Brain microvascular endothelial cell (primary cell): Measurements from ENCODE around the gene PLA2G2F.

Experiments used
- DNase-seq: peaks from one replicate; pipeline ENCODE4 v3.0.0-alpha.2; 2020
- H3K27ac ChIP-seq: fragments of 250-450 bp; sonication (Bioruptor Pico); 2 replicates; pipeline ENCODE4 v1.5.1; 2020; ENCODE audit warnings: mild to moderate bottlenecking, moderate library complexity
- H3K27me3 ChIP-seq: fragments of 250-450 bp; sonication (Bioruptor Pico); replicated peaks from 2 replicates; pipeline ENCODE4 v1.5.1; 2020; ENCODE audit warnings: mild to moderate bottlenecking
- H3K36me3 ChIP-seq: fragments of 250-450 bp; sonication (Bioruptor Pico); replicated peaks from 2 replicates; pipeline ENCODE4 v1.5.1; 2020; ENCODE audit warnings: mild to moderate bottlenecking
- H3K4me3 ChIP-seq: 2 replicates; pipeline ENCODE4 v1.5.1; 2011; ENCODE audit warnings: low read depth, mild to moderate bottlenecking, control low read depth, low read length, moderate library complexity
- CTCF ChIP-seq: IDR thresholded peaks from 2 replicates; pipeline ENCODE4 v1.5.1; 2011; ENCODE audit warnings: low read depth, mild to moderate bottlenecking, moderate library complexity, low read length, control low read depth, inconsistent platforms; ENCODE audit errors: missing control alignments
- in situ Hi-C: cut with HindIII; loops from 2 replicates; pipeline ENCODE4 v1.10.0; 2017; ENCODE audit warnings: low sequenced_read_pairs, low pct_ligation_motif_present

The PLA2G2F gene

GRCh38 chr1:20169932-20170331 lies 30.8 kb downstream of the PLA2G2F start:
- no peak for TF ChIP-seq CTCF
- H3K36me3 ChIP-seq = no peaks in the 10 kb centered on the region
- peaks cover 5% of the 10 kb centered on the region for H3K27me3 ChIP-seq
- in situ Hi-C loops = no loop called here
- no peak for DNase-seq
- H3K4me3 ChIP-seq = no peak overlapping the region
- H3K27ac ChIP-seq = no peak overlapping the region

- no peak for DNase-seq
- no peak overlapping the region for H3K27ac ChIP-seq
- in situ Hi-C loops = no loop called here
- no peaks in the 10 kb centered on the region for H3K27me3 ChIP-seq
- no peaks in the 10 kb centered on the region for H3K36me3 ChIP-seq
- TF ChIP-seq CTCF = no peak
- H3K4me3 ChIP-seq = no peak overlapping the region
Measured at GRCh38 chr1:20172033-20172590, 33.0 kb downstream of the PLA2G2F start.

DNA sequence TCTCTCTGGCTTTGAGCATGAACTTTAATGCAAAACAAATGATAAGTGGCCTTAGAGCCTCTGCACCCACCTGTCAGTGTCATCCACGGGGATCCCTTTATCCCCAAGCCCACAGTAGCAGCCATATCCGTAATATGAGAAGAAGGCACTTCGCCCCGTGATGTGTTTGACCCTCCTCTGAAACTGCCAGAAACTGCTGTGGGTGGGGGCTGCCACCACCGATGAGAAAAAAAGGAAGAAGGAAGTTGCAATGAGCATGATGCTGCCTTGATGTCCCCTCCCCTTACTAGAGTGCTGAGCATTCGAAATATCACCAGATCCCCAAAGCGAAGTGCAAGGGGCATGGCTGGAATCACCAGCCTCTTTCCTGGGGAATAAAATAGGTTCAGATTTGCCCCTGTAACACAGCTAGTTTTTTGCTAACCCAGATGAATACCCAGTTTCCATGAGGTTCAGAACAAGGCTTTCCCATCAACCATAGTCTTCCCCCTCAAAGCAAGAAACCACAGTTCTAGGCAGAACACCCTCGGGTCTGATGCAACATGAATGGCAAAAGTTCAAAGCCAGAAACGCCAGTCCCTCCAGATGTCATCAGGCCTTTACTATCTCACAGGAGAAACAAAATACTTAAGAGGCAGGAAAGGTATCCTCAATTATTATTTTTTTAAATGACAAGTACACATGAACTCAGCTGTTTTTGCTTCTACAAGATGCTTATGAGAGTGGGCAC lies 36.0 kb downstream of the PLA2G2F start:
- no peaks in the 10 kb centered on the region for H3K27me3 ChIP-seq
- in situ Hi-C loops = no loop called here
- DNase-seq = no peak
- TF ChIP-seq CTCF = no peak
- H3K36me3 ChIP-seq = no peaks in the 10 kb centered on the region
- H3K4me3 ChIP-seq = no peak overlapping the region
- no peak overlapping the region for H3K27ac ChIP-seq

DNA sequence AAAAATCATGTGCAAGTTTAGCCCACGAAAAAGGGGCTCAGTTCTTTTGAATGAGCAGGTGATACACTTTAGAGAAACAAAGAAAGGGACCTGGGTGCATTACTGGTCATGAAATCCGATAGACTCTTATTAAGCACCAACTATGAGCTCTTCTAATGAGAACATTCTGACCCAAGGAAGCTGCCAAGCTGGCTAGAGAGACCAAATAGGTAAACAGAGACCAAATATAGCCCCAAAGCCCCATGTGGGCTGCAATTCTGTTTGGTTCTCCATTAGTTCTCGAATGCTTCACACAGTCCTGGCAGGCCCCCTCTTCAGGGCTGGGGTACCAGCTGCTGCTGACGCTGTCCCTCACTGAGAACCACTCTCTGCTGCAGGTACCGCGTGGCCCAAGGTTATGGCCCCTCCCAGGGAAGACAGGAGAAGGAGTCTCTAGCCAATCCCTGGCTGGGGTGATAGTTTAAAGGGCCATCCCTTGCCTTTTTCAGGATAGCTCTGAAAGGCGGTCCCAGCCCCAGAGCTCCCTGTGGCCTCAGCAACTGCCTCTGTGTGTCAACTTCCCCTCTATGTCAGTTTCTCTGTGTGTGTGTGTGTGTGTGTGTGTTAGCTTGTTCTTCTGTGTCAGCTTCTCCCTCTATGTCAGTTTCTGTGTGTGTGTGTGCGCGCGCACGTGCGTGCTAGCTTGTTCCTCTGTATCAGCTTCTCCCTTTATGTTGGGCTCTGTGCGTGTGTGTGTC lies 39.7 kb downstream of the PLA2G2F start:
- Histone ChIP-seq H3K36me3 (no peaks in the 10 kb centered on the region), H3K4me3 (no peak overlapping the region), H3K27me3 (no peaks in the 10 kb centered on the region), H3K27ac (no peak overlapping the region)
- no peak for TF ChIP-seq CTCF
- no peak for DNase-seq
- in situ Hi-C loops = no loop called here

DNA sequence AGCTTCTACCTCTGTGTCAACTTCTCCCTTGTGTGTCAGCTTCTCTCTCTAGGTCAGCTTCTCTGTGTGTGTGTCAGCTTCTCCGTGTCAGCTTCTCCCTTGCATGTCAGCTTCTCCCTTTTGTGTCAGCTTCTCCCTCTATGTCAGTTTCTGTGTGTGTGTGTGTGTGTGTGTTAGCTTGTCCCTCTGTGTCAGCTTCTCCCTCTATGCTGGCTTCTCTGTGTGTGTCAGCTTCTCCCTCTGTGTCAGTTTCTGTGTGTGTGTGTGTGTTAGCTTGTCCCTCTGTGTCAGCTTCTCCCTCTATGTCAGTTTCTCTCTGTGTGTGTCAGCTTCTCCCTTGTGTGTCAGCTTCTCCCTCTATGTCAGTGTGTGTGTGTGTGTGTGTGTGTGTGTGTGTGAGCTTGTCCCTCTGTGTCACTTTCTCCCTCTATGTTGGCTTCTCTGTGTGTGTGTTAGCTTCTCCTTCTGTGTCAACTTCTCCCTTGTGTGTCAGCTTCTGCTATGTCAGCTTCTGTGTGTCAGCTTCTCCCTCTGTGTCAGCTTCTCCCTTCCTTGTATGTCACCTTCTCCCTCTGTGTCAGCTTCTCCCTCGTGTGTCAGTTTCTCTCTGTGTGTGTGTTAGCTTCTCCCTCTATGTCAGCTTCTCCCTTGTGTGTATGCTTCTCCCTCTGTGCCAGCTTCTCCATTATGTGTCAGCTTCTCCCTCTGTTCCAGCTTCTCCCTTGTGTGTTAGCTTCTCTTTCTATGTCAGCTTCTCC lies 40.4 kb downstream of the PLA2G2F start:
- Histone ChIP-seq H3K27ac (no peak overlapping the region), H3K36me3 (no peaks in the 10 kb centered on the region), H3K4me3 (no peak overlapping the region), H3K27me3 (no peaks in the 10 kb centered on the region)
- in situ Hi-C loops = no loop called here
- no peak for TF ChIP-seq CTCF
- DNase-seq = no peak
